Mesendoderm (in vitro differentiated cells): ENCODE results near the gene PGGHG.
A peak's percentile ranks its signal among the peaks of the same experiment; 100 is the strongest.
"Not testable (repeated sequence)": the region's sequence is repeated elsewhere in the genome, so short reads cannot be mapped to it uniquely, and the experiment has no call there.

Source experiments
- DNase-seq: peaks from one replicate; pipeline ENCODE4 v3.0.0; 2013
- H2AK5ac ChIP-seq: 2 replicates; pipeline ENCODE4 v1.6.1; 2013; ENCODE audit warnings: low read length, inconsistent platforms
- H2BK120ac ChIP-seq: 2 replicates; pipeline ENCODE4 v1.6.1; 2013; ENCODE audit warnings: low read depth, mild to moderate bottlenecking, low read length, moderate library complexity, mixed read lengths
- H2BK15ac ChIP-seq: replicated peaks from 2 replicates; pipeline ENCODE4 v1.6.1; 2013; ENCODE audit warnings: low read depth, mild to moderate bottlenecking, moderate library complexity
- H2BK5ac ChIP-seq: 2 replicates; pipeline ENCODE4 v1.6.1; 2013; ENCODE audit warnings: low read length, inconsistent platforms
- H3K18ac ChIP-seq: 2 replicates; pipeline ENCODE4 v1.6.1; 2013; ENCODE audit warnings: mild to moderate bottlenecking, low read length, mixed read lengths
- H3K23ac ChIP-seq: one replicate; pipeline ENCODE4 v1.6.1; 2013; ENCODE audit warnings: low read length
- H3K27ac ChIP-seq: 2 replicates; pipeline ENCODE4 v1.5.1; 2013; ENCODE audit warnings: low read depth, mild to moderate bottlenecking, inconsistent platforms, low read length, moderate library complexity
- H3K27me3 ChIP-seq: 2 replicates; pipeline ENCODE4 v1.6.1; 2013; ENCODE audit warnings: low read length, control low read depth, mild to moderate bottlenecking, inconsistent platforms; ENCODE audit not compliant: insufficient read depth, poor library complexity
- H3K36me3 ChIP-seq: 2 replicates; pipeline ENCODE4 v1.6.1; 2013; ENCODE audit warnings: low read length, inconsistent platforms; ENCODE audit not compliant: control insufficient read depth, insufficient read depth
- H3K4ac ChIP-seq: one replicate; pipeline ENCODE4 v1.6.1; 2013; ENCODE audit warnings: low read depth, mild to moderate bottlenecking, low read length, moderate library complexity
- H3K4me1 ChIP-seq: 2 replicates; pipeline ENCODE4 v1.6.1; 2013; ENCODE audit warnings: low read depth, low read length, inconsistent platforms; ENCODE audit not compliant: control insufficient read depth
- H3K4me2 ChIP-seq: 2 replicates; pipeline ENCODE4 v1.6.1; 2013; ENCODE audit warnings: low read length
- H3K4me3 ChIP-seq: 2 replicates; pipeline ENCODE4 v1.5.1; 2013; ENCODE audit warnings: mild to moderate bottlenecking, low read length
- H3K56ac ChIP-seq: one replicate; pipeline ENCODE4 v1.6.1; 2013; ENCODE audit warnings: low read length
- H3K79me1 ChIP-seq: 2 replicates; pipeline ENCODE4 v1.6.1; 2013; ENCODE audit warnings: low read length, inconsistent platforms
- H3K79me2 ChIP-seq: 2 replicates; pipeline ENCODE4 v1.6.1; 2013; ENCODE audit warnings: mild to moderate bottlenecking, low read length; ENCODE audit not compliant: control insufficient read depth, insufficient read depth
- H3K9ac ChIP-seq: 2 replicates; pipeline ENCODE4 v1.6.1; 2013; ENCODE audit warnings: low read length, inconsistent platforms
- H4K5ac ChIP-seq: one replicate; pipeline ENCODE4 v1.6.1; 2013; ENCODE audit warnings: low read length
- H4K8ac ChIP-seq: one replicate; pipeline ENCODE4 v1.6.1; 2013; ENCODE audit warnings: low read depth, mild to moderate bottlenecking, control low read depth, low read length, moderate library complexity
- WGBS: extraction: QIAGEN DNeasy Blood & Tissue Kit; methylation state at CpG from one replicate; pipeline ENCODE4 v1.1.7; 2013; ENCODE audit warnings: low lambda C conversion rate, missing lambda C conversion rate; ENCODE audit not compliant: insufficient coverage; ENCODE audit errors: extremely low coverage; 5-methylcytosine and 5-hydroxymethylcytosine counted together

PGGHG gene

DNA sequence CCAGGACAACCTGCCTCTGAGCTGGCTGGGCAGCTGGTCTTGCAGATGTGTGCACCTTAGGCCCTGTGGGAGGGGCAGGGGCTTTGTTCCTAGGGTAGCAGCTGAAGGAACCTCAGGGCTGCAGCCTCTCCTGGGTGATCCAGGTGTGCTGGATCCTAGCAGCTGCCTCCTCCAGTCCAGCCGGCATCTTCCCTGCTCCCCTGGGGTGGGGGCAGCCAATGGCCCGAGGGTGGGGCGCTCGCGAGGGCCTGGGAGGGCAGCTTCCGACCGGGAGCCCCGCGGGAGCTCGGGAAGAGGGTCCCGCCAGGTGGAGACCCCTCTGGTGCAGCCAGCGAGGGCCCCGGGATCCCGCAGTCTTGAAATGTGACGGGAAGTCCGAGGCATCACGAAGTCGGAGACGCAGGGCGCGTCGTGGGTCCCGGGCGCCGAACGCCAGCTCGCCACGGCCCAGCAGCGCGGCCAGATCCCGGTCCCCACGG, 26.6 kb downstream of the PGGHG start:
- Histone ChIP-seq H3K56ac (peak overlapping the region; percentile 85), H4K8ac (no peak overlapping the region), H3K27me3 (no peaks in the 10 kb centered on the region), H3K79me2 (peaks cover 30% of the 10 kb centered on the region), H3K79me1 (peaks cover 2% of the 10 kb centered on the region), H3K4ac (peak overlapping the region; percentile 75), H3K23ac (peak overlapping the region; percentile 92), H3K9ac (peak overlapping the region; percentile 87), H3K4me3 (peak overlapping the region; percentile 88), H2BK5ac (peak overlapping the region; percentile 95), H3K4me2 (peak overlapping the region; percentile 70), H2BK120ac (peak overlapping the region; percentile 3), H3K18ac (peak overlapping the region; percentile 83), H2AK5ac (no peak overlapping the region), H2BK15ac (no peak overlapping the region), H3K27ac (peak overlapping the region; percentile 97), H3K4me1 (peaks cover 9% of the 10 kb centered on the region), H3K36me3 (peaks cover 1% of the 10 kb centered on the region), H4K5ac (no peak overlapping the region)
- DNase-seq = no peak
- WGBS = no CpG with 5 or more reads among the region's 32 CpGs

DNA sequence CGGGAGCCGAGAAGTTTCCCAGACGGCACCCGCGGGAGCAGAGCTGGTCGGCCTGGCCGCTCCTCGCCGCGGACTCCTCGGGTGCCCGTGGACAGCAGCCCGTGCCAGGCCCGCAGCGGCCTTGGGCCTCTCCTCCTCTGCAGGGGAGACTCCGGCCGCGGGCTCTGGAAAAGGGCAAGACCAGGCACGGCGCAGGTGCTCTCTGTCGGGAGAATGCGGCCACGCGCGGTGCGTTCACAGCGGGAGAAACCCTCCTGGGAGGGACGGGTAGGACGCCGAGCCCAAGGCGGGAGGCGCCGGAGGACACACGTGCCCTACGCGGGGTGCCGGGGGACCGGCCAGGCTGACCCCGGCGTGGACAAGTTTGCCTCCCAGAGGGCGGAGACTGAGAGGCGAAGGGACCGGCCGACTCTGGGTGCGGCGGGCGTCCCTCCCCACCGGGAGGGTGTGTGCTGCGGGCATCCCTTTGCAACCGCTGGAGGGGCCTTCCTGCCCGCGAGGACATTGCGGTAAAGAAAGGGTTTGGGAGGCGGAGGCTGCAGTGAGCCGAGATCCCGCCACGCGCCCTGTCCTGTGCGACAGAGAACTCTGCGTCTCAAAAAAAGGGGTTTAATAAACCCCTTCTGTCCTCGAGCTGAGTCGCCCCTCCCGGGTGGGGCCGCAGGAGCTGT, 27.2 kb downstream of the PGGHG start:
- Histone ChIP-seq H3K4me1 (peaks cover 9% of the 10 kb centered on the region), H3K18ac (peak overlapping the region; percentile 83), H3K4ac (peak overlapping the region; percentile 75), H2BK120ac (peak overlapping the region; percentile 91), H3K79me1 (peaks cover 2% of the 10 kb centered on the region), H2AK5ac (no peak overlapping the region), H3K79me2 (peaks cover 30% of the 10 kb centered on the region), H3K36me3 (peaks cover 1% of the 10 kb centered on the region), H3K9ac (peak overlapping the region; percentile 87), H4K8ac (peak overlapping the region; percentile 30), H2BK15ac (no peak overlapping the region), H3K27ac (peak overlapping the region; percentile 97), H3K4me2 (peak overlapping the region; percentile 70), H2BK5ac (peak overlapping the region; percentile 95), H3K4me3 (peak overlapping the region; percentile 88), H3K23ac (peak overlapping the region; percentile 92), H4K5ac (no peak overlapping the region), H3K27me3 (no peaks in the 10 kb centered on the region), H3K56ac (peak overlapping the region; percentile 85)
- no CpG with 5 or more reads among the region's 64 CpGs for WGBS
- no peak for DNase-seq

DNA sequence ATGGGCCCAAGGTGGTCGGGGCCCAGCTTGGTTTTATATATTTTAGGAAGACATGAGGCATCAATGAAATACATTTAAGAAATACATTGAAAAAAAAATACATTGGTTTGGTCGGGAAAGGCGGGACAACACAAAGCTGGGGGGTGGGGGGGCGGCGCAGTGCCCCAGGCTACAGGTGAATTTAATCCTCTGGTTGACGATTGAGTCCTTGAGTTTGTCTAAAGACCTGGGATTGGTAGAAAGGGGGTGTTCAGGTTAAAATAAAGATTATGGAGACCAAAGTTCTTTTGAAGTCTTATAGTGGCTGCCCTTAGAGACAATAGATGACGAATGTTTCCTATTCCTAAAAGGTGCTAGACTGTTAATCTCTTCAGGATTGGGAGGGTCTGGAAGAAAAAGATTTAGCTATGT, 28.0 kb downstream of the PGGHG start:
- no peak overlapping the region for H2BK15ac ChIP-seq
- H3K4me1 ChIP-seq = peaks cover 7% of the 10 kb centered on the region
- H2AK5ac ChIP-seq = no peak overlapping the region
- H3K36me3 ChIP-seq = peaks cover 1% of the 10 kb centered on the region
- H3K4me3 ChIP-seq = no peak overlapping the region
- WGBS = no CpG with 5 or more reads among the region's 7 CpGs
- H3K56ac ChIP-seq = peak overlapping the region; percentile 85
- peak; percentile 88 for DNase-seq
- H2BK5ac ChIP-seq = peak overlapping the region; percentile 95
- peak overlapping the region; percentile 70 for H3K4me2 ChIP-seq
- H4K8ac ChIP-seq = no peak overlapping the region
- peak overlapping the region; percentile 91 for H2BK120ac ChIP-seq
- peak overlapping the region; percentile 92 for H3K23ac ChIP-seq
- H3K27me3 ChIP-seq = no peaks in the 10 kb centered on the region
- peak overlapping the region; percentile 75 for H3K4ac ChIP-seq
- peak overlapping the region; percentile 87 for H3K9ac ChIP-seq
- peaks cover 30% of the 10 kb centered on the region for H3K79me2 ChIP-seq
- peaks cover 2% of the 10 kb centered on the region for H3K79me1 ChIP-seq
- H3K18ac ChIP-seq = peak overlapping the region; percentile 83
- no peak overlapping the region for H4K5ac ChIP-seq
- H3K27ac ChIP-seq = peak overlapping the region; percentile 97

DNA sequence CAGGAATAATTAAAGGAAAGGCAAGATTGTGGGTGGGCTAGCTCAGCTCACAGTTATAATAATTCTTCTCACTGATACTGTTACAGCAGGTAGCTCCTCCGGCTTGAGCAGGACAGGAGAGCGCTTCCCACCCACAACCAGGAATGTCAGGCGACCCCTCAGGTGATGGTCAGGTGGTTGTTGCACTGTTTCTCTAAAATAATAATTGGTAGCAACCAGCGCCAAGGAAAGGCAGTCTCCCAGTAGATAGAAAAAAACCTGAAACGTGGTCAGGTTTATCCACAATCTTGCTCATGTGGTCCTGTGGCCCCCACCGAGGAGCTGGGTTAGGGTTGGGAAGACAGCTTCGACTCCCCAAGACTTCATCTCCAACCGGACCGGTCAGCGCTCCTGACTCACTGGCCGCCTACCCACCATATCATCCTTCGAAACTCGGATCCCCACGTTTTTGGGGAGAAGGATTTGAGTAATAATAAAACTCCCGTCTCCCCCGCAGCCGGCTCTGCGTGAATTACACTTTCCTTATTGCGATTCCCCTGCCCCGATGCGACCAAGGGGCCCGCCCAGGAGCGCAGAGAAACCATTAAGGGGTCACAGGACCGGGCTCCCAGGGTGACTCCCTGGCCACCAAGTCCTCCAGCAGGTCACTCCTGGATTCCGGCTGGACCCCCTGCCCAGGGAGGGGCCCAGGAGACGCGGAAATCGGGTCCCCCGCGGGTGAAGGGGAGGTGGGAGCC, 28.9 kb downstream of the PGGHG start:
- H3K4me2 ChIP-seq = peak overlapping the region; percentile 28
- H2AK5ac ChIP-seq, H3K36me3 ChIP-seq, H3K27me3 ChIP-seq, H4K5ac ChIP-seq, H3K4me1 ChIP-seq, H3K79me1 ChIP-seq, H3K4me3 ChIP-seq, H3K4ac ChIP-seq, H4K8ac ChIP-seq, H2BK15ac ChIP-seq, H3K23ac ChIP-seq: not testable (repeated sequence)
- H2BK5ac ChIP-seq = peak overlapping the region; percentile 30
- peak; percentile 69 for DNase-seq
- H3K27ac ChIP-seq = peak overlapping the region; percentile 97
- peak overlapping the region; percentile 69 for H3K9ac ChIP-seq
- peak overlapping the region; percentile 88 for H3K56ac ChIP-seq
- WGBS = no CpG with 5 or more reads among the region's 30 CpGs
- peak overlapping the region; percentile 97 for H3K18ac ChIP-seq
- peak overlapping the region; percentile 79 for H2BK120ac ChIP-seq
- H3K79me2 ChIP-seq = peaks cover 30% of the 10 kb centered on the region

DNA sequence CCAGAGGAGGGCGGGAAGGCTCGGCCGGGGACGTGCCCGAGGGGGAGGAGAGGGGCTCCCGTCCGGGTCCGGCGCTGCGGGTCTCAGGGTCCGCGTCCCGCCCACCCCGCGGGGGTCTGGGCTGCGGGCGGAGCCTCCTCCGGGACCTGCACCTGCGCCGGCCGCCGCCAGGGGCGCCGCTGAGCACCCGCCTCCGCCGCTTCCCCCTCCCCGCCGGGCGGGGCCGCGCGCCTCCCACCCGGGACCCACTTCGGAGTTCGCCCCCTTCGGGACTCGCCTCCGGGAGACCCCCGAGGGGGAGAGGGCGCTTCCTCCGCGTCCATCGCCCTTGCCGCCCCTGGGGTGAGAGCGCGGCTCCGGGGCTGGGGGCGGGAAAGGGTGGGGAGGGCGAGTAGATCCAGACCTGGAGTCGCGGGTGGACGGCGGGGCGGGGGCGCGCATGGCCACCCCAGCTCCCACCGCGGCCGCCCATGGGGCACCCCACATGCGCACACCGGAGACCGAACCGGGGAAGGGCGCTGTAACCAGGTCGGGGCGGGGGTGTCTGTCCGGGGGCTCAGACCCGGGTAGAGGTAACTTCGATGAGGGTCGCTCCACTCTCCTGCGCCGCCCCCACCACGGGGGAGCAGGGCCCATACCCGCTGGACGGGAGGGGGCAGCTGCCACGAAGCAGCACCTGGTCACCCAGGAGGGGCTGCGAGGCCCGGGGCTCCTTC, 29.6 kb downstream of the PGGHG start:
- H3K79me2 ChIP-seq = peaks cover 30% of the 10 kb centered on the region
- not testable (repeated sequence) for H3K4me2 ChIP-seq, H3K27ac ChIP-seq, H2BK5ac ChIP-seq, H3K23ac ChIP-seq, H3K27me3 ChIP-seq, H2AK5ac ChIP-seq, DNase-seq, H4K5ac ChIP-seq, H3K36me3 ChIP-seq, H2BK15ac ChIP-seq, H3K4me3 ChIP-seq, H2BK120ac ChIP-seq, H4K8ac ChIP-seq, H3K79me1 ChIP-seq, H3K18ac ChIP-seq, H3K4ac ChIP-seq, H3K4me1 ChIP-seq
- peak overlapping the region; percentile 81 for H3K56ac ChIP-seq
- peak overlapping the region; percentile 54 for H3K9ac ChIP-seq
- WGBS = no CpG with 5 or more reads among the region's 79 CpGs
